ENCODE measurements around the gene ECE2. TPM values are rescaled to one million over a fixed set of nuclear protein-coding genes. Genes with fewer than 3 reads are reported as not detected.

The ECE2 gene
- polyA plus RNA-seq, 1 of the 3 experiments (the other 2 are of a cell fraction) = 0.03 TPM

DNA sequence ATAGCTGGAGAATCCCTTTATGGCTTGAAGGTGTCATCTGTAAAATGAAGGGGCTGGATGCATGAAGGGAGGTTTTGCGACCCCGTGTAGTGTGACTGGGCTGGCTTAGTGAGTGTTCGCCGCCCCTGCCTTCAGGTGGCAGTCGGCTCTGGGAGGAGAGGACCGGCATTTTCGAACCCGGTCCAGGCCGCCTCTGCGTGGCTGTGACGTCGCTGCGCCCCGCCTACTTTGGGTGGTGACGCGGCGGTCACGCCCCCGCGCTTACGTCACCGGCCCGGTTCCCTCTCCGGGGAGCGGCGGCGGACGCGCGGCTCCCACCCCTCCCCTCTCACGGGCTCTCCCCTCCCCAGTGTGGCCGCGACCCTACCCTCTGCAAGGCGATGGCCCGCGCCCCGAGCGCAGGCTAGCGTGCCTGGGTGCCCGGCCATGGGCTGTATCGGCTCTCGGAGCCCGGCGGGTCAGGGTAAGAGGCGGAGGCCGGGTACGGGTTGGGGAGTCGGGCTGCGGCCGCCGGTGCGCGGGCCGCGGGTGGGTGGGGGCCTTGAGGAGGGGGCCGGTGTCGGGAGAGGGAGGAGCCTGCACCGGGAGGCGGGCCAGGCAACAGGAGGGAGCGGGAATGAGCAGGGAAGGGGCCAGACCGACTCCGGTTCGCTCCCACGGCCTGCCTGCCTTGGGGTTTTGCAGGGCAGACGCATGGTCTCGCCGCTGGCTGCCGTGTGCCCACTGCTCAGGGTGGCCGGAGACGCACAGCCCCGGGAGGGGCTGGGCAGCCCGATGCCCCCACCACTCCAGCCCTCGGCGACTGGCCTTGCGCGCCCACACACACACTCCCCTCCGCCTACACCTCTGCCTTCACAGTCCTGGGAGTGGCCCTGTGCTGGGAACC lies 60.1 kb downstream of the ECE2 start:
- Histone ChIP-seq H3K4me3 (ENCODE audit: low read depth in 2 of 2, low read length in 1 of 2) (peak overlapping the region; percentile 72 to 74), H3K4me2 (peak overlapping the region; percentile 85), H3K9me3 (no peaks in the 10 kb centered on the region), H4K20me1 (ENCODE audit: insufficient read depth) (peaks cover 23% of the 10 kb centered on the region), H3K27ac (ENCODE audit: low read depth in 2 of 2, low read length in 1 of 2) (peak overlapping the region; percentile 90 to 92), H3F3A (replicated peaks; ENCODE audit: insufficient read depth) (peaks cover 49% of the 10 kb centered on the region), H2AFZ (ENCODE audit: low read depth) (no peak overlapping the region), H3K27me3 (ENCODE audit: insufficient read depth) (no peaks in the 10 kb centered on the region), H3K4me1 (ENCODE audit: control insufficient read depth in 1 of 2, insufficient read depth in 2 of 2, low read depth in 1 of 2, low read length in 1 of 2) (peaks cover 37 to 56% of the 10 kb centered on the region in 2 experiments; a peak in 3 of 4 replicates), H3K36me3 (replicated peaks in 1 of 2; ENCODE audit: control insufficient read depth in 1 of 2, insufficient read depth in 2 of 2, low read length in 1 of 2) (peaks cover 31 to 44% of the 10 kb centered on the region in 2 experiments), H3K9ac (peak overlapping the region; percentile 83), H3K9me2 (no peaks in the 10 kb centered on the region), H3K79me2 (ENCODE audit: insufficient read depth) (peaks cover 67% of the 10 kb centered on the region)
- peak; percentile 93 for DNase-seq
- ChIA-PET POLR2A (interaction anchor here (0.7 to 1.6 kb wide), 4 partner anchors 12 to 26 kb away, joined by 3 to 8 read pairs (median 4); partner anchors contain the start of genes CLCN2 and POLR2H), CTCF (interaction anchor here (1.0 to 1.2 kb wide), 2 partner anchors 14 to 18 kb away, joined by 4 to 5 read pairs; no protein-coding TSS in a partner anchor)
- WGBS (ENCODE audit: low lambda C conversion rate) = 2% methylated on average over 23 of the region's 77 CpGs
- TF ChIP-seq SIN3A (IDR thresholded peaks at IDR 0.05; ENCODE audit: borderline replicate concordance, low read depth, low read length) (peak; percentile 75; the same call in 1 of the 2 replicates), RFX5 (IDR thresholded peaks at IDR 0.05; ENCODE audit: low read length) (no peak), MXI1 (IDR thresholded peaks at IDR 0.05; ENCODE audit: low read depth, low read length) (peak; percentile 37), CHD2 (IDR thresholded peaks at IDR 0.05; ENCODE audit: low read length, partially characterized antibody) (no peak), RXRA (IDR thresholded peaks at IDR 0.05; ENCODE audit: borderline replicate concordance, low read depth) (no peak), FOSL2 (IDR thresholded peaks at IDR 0.05; ENCODE audit: borderline replicate concordance, low read depth) (no peak), MEF2A (IDR thresholded peaks at IDR 0.05; ENCODE audit: borderline replicate concordance, low read depth) (no peak), RCOR1 (IDR thresholded peaks at IDR 0.05; ENCODE audit: low read length) (no peak), FOXM1 (IDR thresholded peaks at IDR 0.05; ENCODE audit: low read depth) (no peak), ELF1 (IDR thresholded peaks at IDR 0.05) (peak; percentile 33; the same call in 1 of the 2 replicates), GABPA (IDR thresholded peaks at IDR 0.05; ENCODE audit: low read depth) (no peak), TEAD4 (IDR thresholded peaks at IDR 0.05; ENCODE audit: borderline replicate concordance, insufficient read depth) (0 out of 2 replicates have a peak, but pooled peaks have one; percentile 6), EP300 (IDR thresholded peaks at IDR 0.05; ENCODE audit: borderline replicate concordance in 1 of 2, low read depth in 1 of 2, low read length in 1 of 2) (no peak), GATA2 (CRISPR knock-in tag; IDR thresholded peaks at IDR 0.05) (no peak), JUND (IDR thresholded peaks at IDR 0.05) (peak; percentile 49; the same call in 1 of the 2 replicates), NFIC (IDR thresholded peaks at IDR 0.05; ENCODE audit: borderline replicate concordance) (no peak)
- TF ChIP-seq, protein P1, sequence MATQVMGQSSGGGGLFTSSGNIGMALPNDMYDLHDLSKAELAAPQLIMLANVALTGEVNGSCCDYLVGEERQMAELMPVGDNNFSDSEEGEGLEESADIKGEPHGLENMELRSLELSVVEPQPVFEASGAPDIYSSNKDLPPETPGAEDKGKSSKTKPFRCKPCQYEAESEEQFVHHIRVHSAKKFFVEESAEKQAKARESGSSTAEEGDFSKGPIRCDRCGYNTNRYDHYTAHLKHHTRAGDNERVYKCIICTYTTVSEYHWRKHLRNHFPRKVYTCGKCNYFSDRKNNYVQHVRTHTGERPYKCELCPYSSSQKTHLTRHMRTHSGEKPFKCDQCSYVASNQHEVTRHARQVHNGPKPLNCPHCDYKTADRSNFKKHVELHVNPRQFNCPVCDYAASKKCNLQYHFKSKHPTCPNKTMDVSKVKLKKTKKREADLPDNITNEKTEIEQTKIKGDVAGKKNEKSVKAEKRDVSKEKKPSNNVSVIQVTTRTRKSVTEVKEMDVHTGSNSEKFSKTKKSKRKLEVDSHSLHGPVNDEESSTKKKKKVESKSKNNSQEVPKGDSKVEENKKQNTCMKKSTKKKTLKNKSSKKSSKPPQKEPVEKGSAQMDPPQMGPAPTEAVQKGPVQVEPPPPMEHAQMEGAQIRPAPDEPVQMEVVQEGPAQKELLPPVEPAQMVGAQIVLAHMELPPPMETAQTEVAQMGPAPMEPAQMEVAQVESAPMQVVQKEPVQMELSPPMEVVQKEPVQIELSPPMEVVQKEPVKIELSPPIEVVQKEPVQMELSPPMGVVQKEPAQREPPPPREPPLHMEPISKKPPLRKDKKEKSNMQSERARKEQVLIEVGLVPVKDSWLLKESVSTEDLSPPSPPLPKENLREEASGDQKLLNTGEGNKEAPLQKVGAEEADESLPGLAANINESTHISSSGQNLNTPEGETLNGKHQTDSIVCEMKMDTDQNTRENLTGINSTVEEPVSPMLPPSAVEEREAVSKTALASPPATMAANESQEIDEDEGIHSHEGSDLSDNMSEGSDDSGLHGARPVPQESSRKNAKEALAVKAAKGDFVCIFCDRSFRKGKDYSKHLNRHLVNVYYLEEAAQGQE (IDR thresholded peaks at IDR 0.05; ENCODE audit: low read depth, low read length) = 0 out of 2 replicates have a peak, but pooled peaks have one; percentile 17
- TF ChIP-seq, protein P2, sequence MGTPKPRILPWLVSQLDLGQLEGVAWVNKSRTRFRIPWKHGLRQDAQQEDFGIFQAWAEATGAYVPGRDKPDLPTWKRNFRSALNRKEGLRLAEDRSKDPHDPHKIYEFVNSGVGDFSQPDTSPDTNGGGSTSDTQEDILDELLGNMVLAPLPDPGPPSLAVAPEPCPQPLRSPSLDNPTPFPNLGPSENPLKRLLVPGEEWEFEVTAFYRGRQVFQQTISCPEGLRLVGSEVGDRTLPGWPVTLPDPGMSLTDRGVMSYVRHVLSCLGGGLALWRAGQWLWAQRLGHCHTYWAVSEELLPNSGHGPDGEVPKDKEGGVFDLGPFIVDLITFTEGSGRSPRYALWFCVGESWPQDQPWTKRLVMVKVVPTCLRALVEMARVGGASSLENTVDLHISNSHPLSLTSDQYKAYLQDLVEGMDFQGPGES (IDR thresholded peaks at IDR 0.05; ENCODE audit: low read depth, low read length) = no peak
- TF ChIP-seq, protein P3, sequence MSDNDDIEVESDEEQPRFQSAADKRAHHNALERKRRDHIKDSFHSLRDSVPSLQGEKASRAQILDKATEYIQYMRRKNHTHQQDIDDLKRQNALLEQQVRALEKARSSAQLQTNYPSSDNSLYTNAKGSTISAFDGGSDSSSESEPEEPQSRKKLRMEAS (IDR thresholded peaks at IDR 0.05; ENCODE audit: low read depth) = peak; percentile 30; the same call in 1 of the 2 replicates
- TF ChIP-seq, protein P4, sequence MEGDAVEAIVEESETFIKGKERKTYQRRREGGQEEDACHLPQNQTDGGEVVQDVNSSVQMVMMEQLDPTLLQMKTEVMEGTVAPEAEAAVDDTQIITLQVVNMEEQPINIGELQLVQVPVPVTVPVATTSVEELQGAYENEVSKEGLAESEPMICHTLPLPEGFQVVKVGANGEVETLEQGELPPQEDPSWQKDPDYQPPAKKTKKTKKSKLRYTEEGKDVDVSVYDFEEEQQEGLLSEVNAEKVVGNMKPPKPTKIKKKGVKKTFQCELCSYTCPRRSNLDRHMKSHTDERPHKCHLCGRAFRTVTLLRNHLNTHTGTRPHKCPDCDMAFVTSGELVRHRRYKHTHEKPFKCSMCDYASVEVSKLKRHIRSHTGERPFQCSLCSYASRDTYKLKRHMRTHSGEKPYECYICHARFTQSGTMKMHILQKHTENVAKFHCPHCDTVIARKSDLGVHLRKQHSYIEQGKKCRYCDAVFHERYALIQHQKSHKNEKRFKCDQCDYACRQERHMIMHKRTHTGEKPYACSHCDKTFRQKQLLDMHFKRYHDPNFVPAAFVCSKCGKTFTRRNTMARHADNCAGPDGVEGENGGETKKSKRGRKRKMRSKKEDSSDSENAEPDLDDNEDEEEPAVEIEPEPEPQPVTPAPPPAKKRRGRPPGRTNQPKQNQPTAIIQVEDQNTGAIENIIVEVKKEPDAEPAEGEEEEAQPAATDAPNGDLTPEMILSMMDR (IDR thresholded peaks at IDR 0.05) = no peak
- TF ChIP-seq, protein P5, sequence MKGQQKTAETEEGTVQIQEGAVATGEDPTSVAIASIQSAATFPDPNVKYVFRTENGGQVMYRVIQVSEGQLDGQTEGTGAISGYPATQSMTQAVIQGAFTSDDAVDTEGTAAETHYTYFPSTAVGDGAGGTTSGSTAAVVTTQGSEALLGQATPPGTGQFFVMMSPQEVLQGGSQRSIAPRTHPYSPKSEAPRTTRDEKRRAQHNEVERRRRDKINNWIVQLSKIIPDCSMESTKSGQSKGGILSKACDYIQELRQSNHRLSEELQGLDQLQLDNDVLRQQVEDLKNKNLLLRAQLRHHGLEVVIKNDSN (IDR thresholded peaks at IDR 0.05; ENCODE audit: borderline replicate concordance, low read depth) = peak; percentile 21; the same call in 1 of the 2 replicates
- TF ChIP-seq, protein P6, sequence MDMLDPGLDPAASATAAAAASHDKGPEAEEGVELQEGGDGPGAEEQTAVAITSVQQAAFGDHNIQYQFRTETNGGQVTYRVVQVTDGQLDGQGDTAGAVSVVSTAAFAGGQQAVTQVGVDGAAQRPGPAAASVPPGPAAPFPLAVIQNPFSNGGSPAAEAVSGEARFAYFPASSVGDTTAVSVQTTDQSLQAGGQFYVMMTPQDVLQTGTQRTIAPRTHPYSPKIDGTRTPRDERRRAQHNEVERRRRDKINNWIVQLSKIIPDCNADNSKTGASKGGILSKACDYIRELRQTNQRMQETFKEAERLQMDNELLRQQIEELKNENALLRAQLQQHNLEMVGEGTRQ (IDR thresholded peaks at IDR 0.05; ENCODE audit: borderline replicate concordance, low read depth, low read length) = peak; percentile 24; the same call in 1 of the 2 replicates

Data from SK-N-SH (cell line).